NCI-H345 (cell line): Measurements from ENCODE around the gene FBXO10.
"Not testable (repeated sequence)": the region's sequence is repeated elsewhere in the genome, so short reads cannot be mapped to it uniquely, and the experiment has no call there.

Experiments used
- DNase-seq: peaks from one replicate; lab custom pipeline; 2025; lab: John Stamatoyannopoulos, UW

FBXO10 gene

DNA sequence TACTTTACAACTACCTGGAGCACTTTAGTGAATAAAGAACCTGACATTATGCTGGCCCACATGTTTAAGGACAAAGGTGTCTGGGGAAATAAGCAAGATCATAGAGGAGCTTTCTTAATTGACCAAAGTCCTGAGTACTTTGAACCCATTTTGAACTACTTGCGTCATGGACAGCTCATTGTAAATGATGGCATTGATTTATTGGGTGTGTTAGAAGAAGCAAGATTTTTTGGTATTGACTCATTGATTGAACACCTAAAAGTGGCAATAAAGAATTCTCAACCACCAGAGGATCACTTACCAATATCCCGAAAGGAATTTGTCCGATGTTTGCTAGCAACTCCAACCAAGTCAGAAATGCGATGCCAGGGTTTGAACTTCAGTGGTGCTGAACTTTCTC is 98.7 kb downstream of the FBXO10 start:
- DNase-seq, result not testable (repeated sequence)

DNA sequence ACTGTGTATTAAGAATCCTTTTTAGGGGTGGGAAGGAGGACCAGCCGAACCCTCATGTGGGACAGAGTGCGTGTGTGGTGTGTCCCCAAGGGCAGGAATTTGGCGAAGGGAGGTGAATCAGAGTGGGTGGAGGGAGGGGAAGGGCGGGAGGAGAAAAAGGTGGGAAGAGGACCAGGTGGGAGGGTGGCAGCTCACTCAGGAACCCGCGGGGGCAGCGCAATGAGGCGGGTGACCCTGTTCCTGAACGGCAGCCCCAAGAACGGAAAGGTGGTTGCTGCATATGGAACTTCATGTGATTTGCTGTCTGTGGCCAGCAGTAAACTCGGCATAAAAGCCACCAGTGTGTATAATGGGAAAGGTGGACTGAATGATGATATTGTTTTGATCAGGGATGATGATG is 99.2 kb downstream of the FBXO10 start:
- no peak for DNase-seq

DNA sequence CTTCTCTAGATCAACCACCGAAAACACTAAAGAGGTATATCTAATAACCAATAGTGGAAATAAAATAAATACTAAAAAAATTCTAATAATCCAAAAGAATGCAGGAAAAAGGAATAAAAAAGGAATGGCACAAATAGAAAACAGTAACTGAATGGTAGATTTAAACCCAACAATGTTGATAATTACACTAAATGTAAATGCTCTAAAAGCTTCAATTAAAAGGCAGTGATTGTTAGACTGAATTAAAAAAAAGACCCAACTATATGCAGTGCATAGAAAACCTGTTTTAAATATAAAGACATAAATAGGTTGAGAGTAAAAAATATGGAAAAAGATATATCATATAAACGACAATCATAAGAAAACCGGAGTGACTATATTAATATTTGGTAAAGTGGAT is 101.7 kb downstream of the FBXO10 start:
- no peak for DNase-seq

DNA sequence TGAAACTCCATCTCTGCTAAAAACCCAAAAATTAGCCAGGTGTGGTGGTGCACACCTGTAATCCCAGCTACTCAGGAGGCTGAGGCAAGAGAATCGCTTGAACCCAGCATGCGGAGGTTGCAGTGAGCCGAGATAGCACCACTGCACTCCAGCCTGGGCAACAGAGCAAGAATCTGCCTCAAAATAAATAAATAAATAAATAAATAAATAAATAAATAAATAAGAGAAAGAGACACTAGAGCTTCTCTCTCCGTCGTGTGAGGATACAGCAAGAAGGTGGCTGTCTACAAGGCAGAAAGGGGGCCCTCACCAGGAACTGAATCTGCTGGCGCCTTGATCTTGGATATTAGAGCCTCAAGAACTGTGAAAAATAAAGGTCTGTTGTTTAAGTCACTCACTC is 102.2 kb downstream of the FBXO10 start:
- not testable (repeated sequence) for DNase-seq

DNA sequence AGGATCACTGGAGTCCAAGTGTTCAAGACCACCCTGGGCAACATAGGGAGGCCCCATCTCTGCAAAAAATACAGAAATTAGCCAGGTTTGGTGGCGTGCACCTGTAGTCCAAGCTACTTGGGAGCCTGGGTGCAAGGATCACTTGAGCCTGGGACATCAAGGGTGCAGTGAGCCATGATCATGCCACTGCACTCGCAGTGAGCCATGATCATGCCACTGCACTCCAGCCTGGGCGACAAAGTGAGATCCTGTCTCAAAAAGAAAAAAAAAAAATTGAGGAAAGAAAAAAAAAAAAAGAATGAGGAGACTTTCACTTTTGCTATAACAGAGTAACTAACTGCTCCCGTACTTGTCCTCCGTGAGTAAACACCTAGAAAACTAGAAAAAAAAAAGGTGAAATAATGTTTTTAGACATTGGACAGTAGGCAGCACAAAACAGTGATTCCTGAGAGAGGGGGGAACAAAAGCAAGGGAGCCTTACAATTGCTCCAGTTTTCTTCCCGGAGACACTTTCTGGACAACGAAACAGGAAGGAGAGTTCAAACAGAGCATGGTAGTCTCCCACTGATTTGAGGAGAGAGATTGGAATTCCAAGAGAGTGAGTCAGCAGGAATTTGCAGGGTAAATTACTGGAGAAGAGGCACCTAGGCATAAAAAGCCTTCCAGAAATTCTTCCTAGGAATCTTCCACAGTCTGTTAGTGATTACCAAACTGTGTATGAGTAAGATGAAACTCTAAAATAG is 104.1 kb downstream of the FBXO10 start:
- DNase-seq, result no peak

DNA sequence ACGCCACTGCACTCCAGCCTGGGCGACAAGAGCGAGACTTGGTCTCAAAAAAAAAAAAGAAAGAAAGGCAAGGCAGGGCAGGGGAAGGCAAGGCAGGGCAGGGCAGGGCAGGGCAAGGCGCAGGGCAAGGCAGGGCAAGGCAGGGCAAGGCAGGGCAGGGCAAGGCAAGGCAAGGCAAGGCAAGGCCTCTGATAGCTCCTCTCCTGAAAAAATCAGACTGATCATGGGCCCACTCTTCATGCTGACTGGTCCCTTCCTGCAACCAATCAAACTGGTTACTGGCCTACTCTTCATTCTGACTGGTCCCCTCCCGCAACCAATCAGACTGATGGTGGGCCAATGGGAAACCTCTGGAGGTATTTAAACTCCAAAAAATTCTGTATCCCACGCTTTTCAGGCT is 107.6 kb downstream of the FBXO10 start:
- DNase-seq, result no peak

DNA sequence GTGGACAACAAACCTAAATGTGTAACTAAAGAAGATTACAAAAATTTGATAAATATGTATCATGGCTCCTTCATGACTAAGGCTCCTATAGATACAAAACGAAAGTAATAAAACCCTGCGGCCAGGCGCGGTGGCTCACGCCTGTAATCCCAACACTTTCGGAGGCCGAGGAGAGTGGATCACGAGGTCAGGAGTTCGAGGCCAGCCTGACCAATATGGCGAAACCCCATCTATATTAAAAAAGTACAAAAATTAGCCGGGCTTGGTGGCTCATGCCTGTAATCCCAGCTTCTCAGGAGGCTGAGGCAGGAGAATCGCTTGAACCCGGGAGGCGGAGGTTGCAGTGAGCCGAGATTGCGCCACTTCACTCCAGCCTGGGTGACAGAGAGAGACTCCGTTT is 108.7 kb downstream of the FBXO10 start:
- not testable (repeated sequence) for DNase-seq

DNA sequence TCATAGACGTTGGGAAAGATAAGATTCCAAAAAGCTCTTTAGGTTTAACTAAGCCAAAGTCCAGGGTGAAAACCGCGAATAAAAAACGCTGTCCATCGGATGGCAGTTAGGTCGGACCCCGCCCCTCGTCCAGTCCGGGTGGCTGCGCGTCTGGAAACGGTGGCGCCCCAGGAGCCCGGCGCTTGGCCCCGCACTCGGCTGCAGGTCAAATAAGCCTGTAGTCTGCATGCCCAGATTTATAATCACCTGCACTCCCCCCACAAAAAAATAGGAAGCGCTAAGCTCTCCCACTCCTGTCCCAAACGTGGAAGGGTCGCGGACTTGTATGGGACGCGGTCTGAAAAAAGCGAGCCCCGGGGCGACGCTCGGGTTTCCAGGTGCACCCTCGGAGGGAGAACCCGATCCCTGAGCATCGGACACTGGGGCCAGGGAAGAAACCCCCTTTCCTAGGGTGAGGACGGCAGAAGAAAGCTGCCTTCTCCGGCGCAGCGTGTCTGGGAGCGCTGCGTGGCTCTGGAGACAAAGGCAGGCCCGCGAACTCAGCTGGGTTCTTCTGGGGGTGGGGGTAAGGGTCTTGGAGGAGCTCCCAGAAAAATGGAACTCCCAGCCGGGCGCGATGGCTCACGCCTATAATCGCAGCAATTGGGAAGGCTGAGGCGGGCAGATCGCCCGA is 110.0 kb downstream of the FBXO10 start:
- peak; percentile 53 for DNase-seq

DNA sequence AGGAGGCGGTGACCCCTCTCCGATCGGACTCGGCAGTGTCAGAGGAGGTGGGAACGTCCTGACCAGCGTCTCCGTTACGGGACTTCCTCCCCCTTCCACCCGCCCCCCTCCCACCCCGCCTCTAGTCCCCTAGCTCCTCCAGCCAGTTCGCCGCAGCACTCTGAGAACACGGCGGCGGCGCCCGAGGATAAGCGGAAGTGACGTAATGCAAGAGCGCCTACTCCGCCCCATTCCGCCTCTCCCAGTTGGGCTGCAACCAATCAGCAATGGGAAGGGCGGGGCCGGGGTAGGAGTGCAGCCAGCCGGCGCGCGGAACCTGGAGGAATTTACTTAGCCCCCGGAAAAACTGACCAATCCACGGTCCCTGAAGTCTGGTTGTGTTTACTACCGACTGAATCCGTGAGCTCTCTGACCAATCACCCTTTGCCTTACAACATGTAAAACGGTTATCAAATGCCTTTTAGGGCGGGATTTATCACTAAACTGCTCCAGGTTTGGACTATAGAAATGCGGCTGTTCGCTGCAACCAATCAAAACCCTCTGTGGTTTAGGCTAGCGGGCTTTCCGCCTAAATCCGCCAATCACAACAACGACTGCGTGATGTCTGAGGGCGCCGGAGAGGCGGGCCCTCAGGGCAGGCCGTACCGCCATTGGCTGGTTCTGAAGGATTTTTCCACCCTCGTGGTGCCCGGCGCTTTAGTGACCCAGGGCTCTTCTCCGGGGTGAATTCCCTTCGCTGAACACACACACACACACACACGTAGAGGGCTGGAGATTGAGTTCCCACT is 110.7 kb downstream of the FBXO10 start, which contains the start of gene ZBTB5:
Gene ZBTB5, minus strand, starts transcription at position 202 of the 788 bp plus-strand sequence. CDS start 22,899 bp downstream, outside the sequence.
- DNase-seq, result peak; percentile 100

DNA sequence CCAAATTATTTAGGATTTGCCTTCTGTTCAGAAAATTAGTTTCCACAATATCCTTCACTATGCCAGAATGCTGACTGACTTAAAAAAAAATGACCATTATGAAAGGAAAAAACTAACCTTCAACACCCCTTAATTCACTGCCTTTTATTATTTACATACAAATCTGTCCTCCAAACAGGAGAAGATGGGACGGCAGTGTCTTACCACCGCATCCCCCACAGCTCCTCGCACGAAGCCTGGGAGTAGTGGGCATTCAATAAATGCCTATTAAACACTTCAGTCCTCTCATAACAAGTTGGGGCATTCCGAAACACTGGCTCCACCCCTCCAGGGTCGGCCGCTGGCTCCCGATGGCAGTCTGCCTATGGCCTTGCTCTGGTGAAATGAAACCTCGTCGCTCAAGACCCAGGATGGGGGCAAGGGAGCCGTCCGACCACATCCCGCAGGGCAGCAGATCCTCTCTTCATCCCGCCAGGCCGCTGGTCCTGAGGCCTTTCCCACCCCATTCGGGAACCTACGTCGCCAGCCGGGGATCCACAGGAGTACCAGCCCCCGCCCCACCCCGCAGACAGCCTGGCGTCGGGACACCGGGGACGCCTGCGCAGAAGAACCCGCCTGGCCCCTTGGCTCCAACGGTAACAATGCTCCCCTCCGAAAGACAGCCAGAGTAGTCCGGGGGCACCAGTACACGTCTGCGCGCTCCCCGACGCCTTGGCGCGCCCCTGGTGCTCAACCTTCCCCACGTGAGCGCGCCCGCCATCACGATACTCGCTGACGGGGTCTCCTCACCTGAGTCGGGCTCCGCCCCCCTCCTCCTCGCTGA is 111.5 kb downstream of the FBXO10 start:
- DNase-seq, result peak; percentile 88

DNA sequence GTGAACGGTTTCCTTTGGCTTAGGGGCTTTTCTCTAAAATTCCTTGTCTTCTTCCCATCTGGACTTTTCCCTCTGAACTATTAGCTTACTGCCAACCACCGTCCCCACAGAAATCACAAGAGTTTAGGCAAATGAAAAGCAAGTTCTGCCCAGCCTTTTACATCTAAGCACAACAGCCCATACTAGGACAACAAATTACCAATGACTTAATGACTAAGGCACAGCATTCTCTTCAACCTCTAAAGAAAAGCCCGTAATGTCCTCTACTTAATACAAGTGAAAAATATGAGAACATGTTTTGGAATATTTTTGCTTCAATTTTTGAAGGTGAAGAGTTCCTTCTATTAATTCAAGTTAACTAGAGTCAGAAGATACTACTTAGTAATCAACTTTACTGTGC is 112.2 kb downstream of the FBXO10 start:
- no peak for DNase-seq
